IMR-90 (cell line): ENCODE results near the gene CDH1. TPM values are rescaled to one million over a fixed set of nuclear protein-coding genes. Genes with fewer than 3 reads are reported as not detected.

Experiments
- ATAC-seq: fragments of 200-7000 bp; cut with Tn5 transposase; 2 replicates; pipeline ENCODE4 v1.9.1; 2020; ENCODE audit warnings: low read depth, mild to moderate bottlenecking, moderate library complexity
- BruUV-seq: library from RNA; stranded (reverse); fragments of 400-500 nt; replicated peaks from 2 replicates; lab custom pipeline; 2021; lab: Mats Ljungman, UMichigan
- CTCF ChIA-PET: fragments of 300-600 bp; formaldehyde crosslinking; extraction: SDS; loops from one replicate; lab custom pipeline; 2021; ENCODE audit warnings: antibody characterized with exemption; lab: Yijun Ruan, JAX
- POLR2A ChIA-PET: fragments of 300-600 bp; sonication (Branson Sonifier 250); formaldehyde crosslinking; loops from one replicate; lab custom pipeline; 2022; ENCODE audit warnings: antibody characterized with exemption; ENCODE audit not compliant: unreplicated experiment; lab: Charles Lee
- DNase-seq: peaks from one replicate; pipeline ENCODE4 v3.0.0; 2013
- H2AFZ ChIP-seq: replicated peaks from 2 replicates; pipeline ENCODE3; 2013; ENCODE audit warnings: low read length, mild to moderate bottlenecking; ENCODE audit not compliant: poor library complexity
- H2AK5ac ChIP-seq: 2 replicates; pipeline ENCODE4 v1.6.1; 2013; ENCODE audit warnings: low read depth, low read length, inconsistent platforms
- H2AK9ac ChIP-seq: replicated peaks from 2 replicates; pipeline ENCODE3; 2013; ENCODE audit warnings: mild to moderate bottlenecking, low read depth, low read length, moderate library complexity; ENCODE audit not compliant: poor library complexity
- H2BK120ac ChIP-seq: 2 replicates; pipeline ENCODE4 v1.6.1; 2013; ENCODE audit warnings: low read depth, low read length, inconsistent platforms
- H2BK15ac ChIP-seq: 3 replicates; pipeline ENCODE4 v1.6.1; 2013; ENCODE audit warnings: low read depth, low read length, inconsistent platforms
- H2BK20ac ChIP-seq: 2 replicates; pipeline ENCODE4 v1.6.1; 2013; ENCODE audit warnings: low read depth, mild to moderate bottlenecking, inconsistent platforms, low read length, moderate library complexity
- H2BK5ac ChIP-seq: 2 replicates; pipeline ENCODE4 v1.6.1; 2013; ENCODE audit warnings: mild to moderate bottlenecking, low read depth, low read length, inconsistent platforms; ENCODE audit not compliant: poor library complexity, severe bottlenecking
- H3K14ac ChIP-seq: replicated peaks from 2 replicates; pipeline ENCODE4 v1.6.1; 2013; ENCODE audit warnings: low read depth, low read length, inconsistent platforms
- H3K18ac ChIP-seq: 2 replicates; pipeline ENCODE4 v1.6.1; 2013; ENCODE audit warnings: low read depth, low read length, control low read depth
- H3K23ac ChIP-seq: 2 replicates; pipeline ENCODE4 v1.6.1; 2013; ENCODE audit warnings: low read depth, low read length, inconsistent platforms
- H3K27ac ChIP-seq: 2 replicates; pipeline ENCODE4 v1.5.1; 2013; ENCODE audit warnings: mild to moderate bottlenecking, control low read depth, low read length; ENCODE audit not compliant: insufficient read depth
- H3K27me3 ChIP-seq: 2 replicates; pipeline ENCODE4 v1.6.1; 2013; ENCODE audit warnings: low read length; ENCODE audit not compliant: control insufficient read depth, insufficient read depth
- H3K36me3 ChIP-seq: 2 replicates; pipeline ENCODE4 v1.6.1; 2013; ENCODE audit warnings: low read length, mixed read lengths; ENCODE audit not compliant: control insufficient read depth, insufficient read depth
- H3K4ac ChIP-seq: 2 replicates; pipeline ENCODE4 v1.6.1; 2013; ENCODE audit warnings: low read depth, low read length, inconsistent platforms
- H3K4me1 ChIP-seq: 2 replicates; pipeline ENCODE4 v1.6.1; 2013; ENCODE audit warnings: low read length, mixed read lengths; ENCODE audit not compliant: control insufficient read depth, insufficient read depth
- H3K4me2 ChIP-seq: 2 replicates; pipeline ENCODE4 v1.6.1; 2013; ENCODE audit warnings: low read depth, mild to moderate bottlenecking, control low read depth, low read length, moderate library complexity
- H3K4me3 ChIP-seq: 2 replicates; pipeline ENCODE4 v1.5.1; 2013; ENCODE audit warnings: low read depth, mild to moderate bottlenecking, control low read depth, low read length, moderate library complexity; ENCODE audit not compliant: insufficient read depth
- H3K56ac ChIP-seq: 2 replicates; pipeline ENCODE4 v1.6.1; 2013; ENCODE audit warnings: low read length, inconsistent platforms; ENCODE audit not compliant: insufficient read depth; ENCODE audit errors: extremely low read depth
- H3K79me1 ChIP-seq, 2 experiments: 2 replicates each; pipeline ENCODE4 v1.6.1; 2013; ENCODE audit warnings: low read length in 2 of 2, inconsistent platforms in 1 of 2, low read depth in 1 of 2
- H3K9ac ChIP-seq: 2 replicates; pipeline ENCODE4 v1.6.1; 2013; ENCODE audit warnings: low read depth, low read length, control low read depth
- H3K9me1 ChIP-seq: 2 replicates; pipeline ENCODE4 v1.6.1; 2013; ENCODE audit warnings: low read length, inconsistent platforms; ENCODE audit not compliant: insufficient read depth
- H3K9me3 ChIP-seq: 2 replicates; pipeline ENCODE4 v1.6.1; 2013; ENCODE audit warnings: low read length; ENCODE audit not compliant: control insufficient read depth, insufficient read depth
- H4K20me1 ChIP-seq: 2 replicates; pipeline ENCODE4 v1.6.1; 2013; ENCODE audit warnings: low read length, inconsistent platforms; ENCODE audit not compliant: insufficient read depth
- H4K5ac ChIP-seq: 2 replicates; pipeline ENCODE4 v1.6.1; 2013; ENCODE audit warnings: mild to moderate bottlenecking, low read depth, low read length, control low read depth
- H4K8ac ChIP-seq, 2 experiments: 2 replicates each; pipeline ENCODE4 v1.6.1; 2013; ENCODE audit warnings: low read depth in 2 of 2, low read length in 2 of 2, control low read depth in 1 of 2, inconsistent platforms in 1 of 2
- H4K91ac ChIP-seq: 2 replicates; pipeline ENCODE4 v1.6.1; 2013; ENCODE audit warnings: low read depth, low read length, inconsistent platforms; ENCODE audit not compliant: insufficient read depth
- BHLHE40 ChIP-seq: fragments of 150-350 bp; IDR thresholded peaks from 2 replicates; pipeline ENCODE4 v1.6.1; 2016; ENCODE audit warnings: mild to moderate bottlenecking, low read depth, low read length
- CEBPB ChIP-seq: IDR thresholded peaks from 2 replicates; pipeline ENCODE4 v1.6.1; 2012; ENCODE audit warnings: low read depth, low read length, improper control_type of control experiment
- CHD1 ChIP-seq: IDR thresholded peaks from 2 replicates; pipeline ENCODE4 v1.6.1; 2012; ENCODE audit warnings: low read depth, low read length, improper control_type of control experiment
- FOS ChIP-seq: fragments of 150-350 bp; IDR thresholded peaks from 2 replicates; pipeline ENCODE4 v1.6.1; 2016; ENCODE audit warnings: low read depth, low read length
- MAFK ChIP-seq: IDR thresholded peaks from 2 replicates; pipeline ENCODE4 v1.6.1; 2012; ENCODE audit warnings: low read depth, low read length, improper control_type of control experiment
- MAZ ChIP-seq: IDR thresholded peaks from 2 replicates; pipeline ENCODE4 v1.6.1; 2012; ENCODE audit warnings: low read depth, mild to moderate bottlenecking, low read length, improper control_type of control experiment, moderate library complexity, borderline replicate concordance
- MXI1 ChIP-seq: IDR thresholded peaks from 2 replicates; pipeline ENCODE4 v1.6.1; 2012; ENCODE audit warnings: low read depth, mild to moderate bottlenecking, low read length, moderate library complexity, borderline replicate concordance
- NFE2L2 ChIP-seq: fragments of 150-350 bp; IDR thresholded peaks from 2 replicates; pipeline ENCODE4 v1.6.1; 2016; ENCODE audit warnings: low read depth, mild to moderate bottlenecking, low read length
- POLR2A ChIP-seq: IDR thresholded peaks from 2 replicates; pipeline ENCODE4 v1.6.1; 2012; ENCODE audit warnings: mild to moderate bottlenecking, low read depth, low read length
- RAD21 ChIP-seq: IDR thresholded peaks from 2 replicates; pipeline ENCODE4 v1.6.1; 2012; ENCODE audit warnings: low read length, improper control_type of control experiment
- RCOR1 ChIP-seq: IDR thresholded peaks from 2 replicates; pipeline ENCODE4 v1.6.1; 2012; ENCODE audit warnings: mild to moderate bottlenecking, low read length, improper control_type of control experiment; ENCODE audit not compliant: insufficient replicate concordance
- RFX5 ChIP-seq: IDR thresholded peaks from 2 replicates; pipeline ENCODE4 v1.8.0; 2012; ENCODE audit warnings: low read depth, mild to moderate bottlenecking, low read length, moderate library complexity
- SMC3 ChIP-seq: fragments of 150-350 bp; IDR thresholded peaks from 2 replicates; pipeline ENCODE4 v1.6.1; 2016; ENCODE audit warnings: low read depth, mild to moderate bottlenecking, antibody characterized with exemption, low read length, moderate library complexity
- whole genome bisulfite sequencing, 2 experiments: methylation state at CpG; one replicate each; pipeline versions ENCODE4 v1.1.5 to v1.1.7; 2013; ENCODE audit warnings: missing lambda C conversion rate in 2 of 2; ENCODE audit not compliant: insufficient read length in 1 of 2; ENCODE audit errors: extremely low coverage in 2 of 2; 5-methylcytosine and 5-hydroxymethylcytosine counted together
- dilution Hi-C: fragments of 300-500 bp; cut with HindIII; formaldehyde crosslinking; loops from one replicate; pipeline ENCODE4 v1.14.3; 2018; ENCODE audit warnings: low sequenced_read_pairs; ENCODE audit not compliant: unreplicated experiment
- in situ Hi-C: fragments of 300-500 bp; cut with MboI; formaldehyde crosslinking; loops from 3 replicates; pipeline ENCODE4 v1.14.3; 2019; ENCODE audit warnings: low sequenced_read_pairs, inconsistent platforms, mixed read lengths
- intact Hi-C: fragments of 100-400 bp; cut with micrococcal nuclease; formaldehyde crosslinking; loops from 2 replicates; pipeline ENCODE4 v1.10.0; 2022
- polyA plus RNA-seq, 3 experiments: library from polyadenylated mRNA; depleted of rRNA; stranded (reverse); fragments of >200 nt; gene quantifications; 2 replicates each; pipeline ENCODE4 v1.2.3, GENCODE V29; 2012; ENCODE audit warnings: low replicate concordance in 1 of 3
- total RNA-seq: library from RNA; depleted of rRNA; stranded (reverse); fragments of >200 nt; gene quantifications from 2 replicates; pipeline ENCODE4 v1.2.3, GENCODE V29; 2012
- TF ChIP-seq, protein P1 (sequence below): conservative IDR thresholded peaks from 2 replicates; pipeline ENCODE4 v1.5.1; 2012; ENCODE audit warnings: mild to moderate bottlenecking, low read depth, low read length, improper control_type of control experiment
- TF ChIP-seq, protein P2 (sequence below): fragments of 150-350 bp; IDR thresholded peaks from 2 replicates; pipeline ENCODE4 v1.6.1; 2016; ENCODE audit warnings: low read depth, mild to moderate bottlenecking, low read length, moderate library complexity, borderline replicate concordance
- TF ChIP-seq, protein P3 (sequence below): fragments of 150-350 bp; IDR thresholded peaks from 2 replicates; pipeline ENCODE4 v1.6.1; 2017; ENCODE audit warnings: mild to moderate bottlenecking, antibody characterized with exemption, low read length, low read depth

Gene CDH1
- total and polyA plus RNA-seq, 2 of the 4 experiments (the other 2 are of a cell fraction), result under 0.01 TPM; not detected in 1

DNA sequence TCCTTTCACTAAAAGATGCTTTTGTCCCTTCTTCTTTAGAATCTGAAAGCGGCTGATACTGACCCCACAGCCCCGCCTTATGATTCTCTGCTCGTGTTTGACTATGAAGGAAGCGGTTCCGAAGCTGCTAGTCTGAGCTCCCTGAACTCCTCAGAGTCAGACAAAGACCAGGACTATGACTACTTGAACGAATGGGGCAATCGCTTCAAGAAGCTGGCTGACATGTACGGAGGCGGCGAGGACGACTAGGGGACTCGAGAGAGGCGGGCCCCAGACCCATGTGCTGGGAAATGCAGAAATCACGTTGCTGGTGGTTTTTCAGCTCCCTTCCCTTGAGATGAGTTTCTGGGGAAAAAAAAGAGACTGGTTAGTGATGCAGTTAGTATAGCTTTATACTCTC, 96.2 kb downstream of the CDH1 start:
- in situ Hi-C loops, result no loop called here
- no peak overlapping the region for H4K5ac ChIP-seq
- H3K4me3 ChIP-seq, result no peak overlapping the region
- no peak overlapping the region for H3K9ac ChIP-seq
- ChIA-PET CTCF (no interaction called here), POLR2A (interaction anchor here (0.7 kb wide), 1 partner anchor 14 kb away, joined by 5 read pairs; no protein-coding TSS in a partner anchor)
- no peaks in the 10 kb centered on the region for H3K36me3 ChIP-seq
- 92% methylated on average over 6 of the region's 14 CpGs; no CpG with 5 or more reads in 1 of the 2 experiments for WGBS, 2 experiments
- ATAC-seq (no peak), DNase-seq (no peak)
- no peak overlapping the region for H4K91ac ChIP-seq
- H3K9me1 ChIP-seq, result no peaks in the 10 kb centered on the region
- H3K27ac ChIP-seq, result no peak overlapping the region
- TF ChIP-seq, protein P1, sequence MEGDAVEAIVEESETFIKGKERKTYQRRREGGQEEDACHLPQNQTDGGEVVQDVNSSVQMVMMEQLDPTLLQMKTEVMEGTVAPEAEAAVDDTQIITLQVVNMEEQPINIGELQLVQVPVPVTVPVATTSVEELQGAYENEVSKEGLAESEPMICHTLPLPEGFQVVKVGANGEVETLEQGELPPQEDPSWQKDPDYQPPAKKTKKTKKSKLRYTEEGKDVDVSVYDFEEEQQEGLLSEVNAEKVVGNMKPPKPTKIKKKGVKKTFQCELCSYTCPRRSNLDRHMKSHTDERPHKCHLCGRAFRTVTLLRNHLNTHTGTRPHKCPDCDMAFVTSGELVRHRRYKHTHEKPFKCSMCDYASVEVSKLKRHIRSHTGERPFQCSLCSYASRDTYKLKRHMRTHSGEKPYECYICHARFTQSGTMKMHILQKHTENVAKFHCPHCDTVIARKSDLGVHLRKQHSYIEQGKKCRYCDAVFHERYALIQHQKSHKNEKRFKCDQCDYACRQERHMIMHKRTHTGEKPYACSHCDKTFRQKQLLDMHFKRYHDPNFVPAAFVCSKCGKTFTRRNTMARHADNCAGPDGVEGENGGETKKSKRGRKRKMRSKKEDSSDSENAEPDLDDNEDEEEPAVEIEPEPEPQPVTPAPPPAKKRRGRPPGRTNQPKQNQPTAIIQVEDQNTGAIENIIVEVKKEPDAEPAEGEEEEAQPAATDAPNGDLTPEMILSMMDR, result no peak
- TF ChIP-seq CEBPB, result no peak
- TF ChIP-seq RAD21, result no peak
- TF ChIP-seq POLR2A, result no peak
- TF ChIP-seq MXI1, result no peak
- no peak for TF ChIP-seq MAFK
- no peak for TF ChIP-seq FOS
- no peak for TF ChIP-seq SMC3
- no peak for TF ChIP-seq CHD1
- TF ChIP-seq RCOR1, result no peak
- no peak for TF ChIP-seq NFE2L2
- TF ChIP-seq RFX5, result no peak
- no peak for TF ChIP-seq BHLHE40
- TF ChIP-seq MAZ, result no peak
- TF ChIP-seq, protein P2, sequence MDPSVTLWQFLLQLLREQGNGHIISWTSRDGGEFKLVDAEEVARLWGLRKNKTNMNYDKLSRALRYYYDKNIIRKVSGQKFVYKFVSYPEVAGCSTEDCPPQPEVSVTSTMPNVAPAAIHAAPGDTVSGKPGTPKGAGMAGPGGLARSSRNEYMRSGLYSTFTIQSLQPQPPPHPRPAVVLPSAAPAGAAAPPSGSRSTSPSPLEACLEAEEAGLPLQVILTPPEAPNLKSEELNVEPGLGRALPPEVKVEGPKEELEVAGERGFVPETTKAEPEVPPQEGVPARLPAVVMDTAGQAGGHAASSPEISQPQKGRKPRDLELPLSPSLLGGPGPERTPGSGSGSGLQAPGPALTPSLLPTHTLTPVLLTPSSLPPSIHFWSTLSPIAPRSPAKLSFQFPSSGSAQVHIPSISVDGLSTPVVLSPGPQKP, result no peak
- TF ChIP-seq, protein P3, sequence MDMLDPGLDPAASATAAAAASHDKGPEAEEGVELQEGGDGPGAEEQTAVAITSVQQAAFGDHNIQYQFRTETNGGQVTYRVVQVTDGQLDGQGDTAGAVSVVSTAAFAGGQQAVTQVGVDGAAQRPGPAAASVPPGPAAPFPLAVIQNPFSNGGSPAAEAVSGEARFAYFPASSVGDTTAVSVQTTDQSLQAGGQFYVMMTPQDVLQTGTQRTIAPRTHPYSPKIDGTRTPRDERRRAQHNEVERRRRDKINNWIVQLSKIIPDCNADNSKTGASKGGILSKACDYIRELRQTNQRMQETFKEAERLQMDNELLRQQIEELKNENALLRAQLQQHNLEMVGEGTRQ, result no peak
- no peak overlapping the region for H2BK5ac ChIP-seq
- BruUV-seq, result no TSS peak
- dilution Hi-C loops, result no loop called here
- H2AFZ ChIP-seq, result no peak overlapping the region
- no peak overlapping the region for H2AK9ac ChIP-seq
- H2BK20ac ChIP-seq, result no peak overlapping the region
- H3K14ac ChIP-seq, result no peak overlapping the region
- no peak overlapping the region for H2AK5ac ChIP-seq
- no peak overlapping the region for H3K18ac ChIP-seq
- H3K23ac ChIP-seq, result no peak overlapping the region
- no peaks in the 10 kb centered on the region for H3K9me3 ChIP-seq
- H2BK120ac ChIP-seq, result no peak overlapping the region
- H3K27me3 ChIP-seq, result peaks cover 10% of the 10 kb centered on the region
- intact Hi-C loops, result no loop called here
- no peak overlapping the region for H3K56ac ChIP-seq
- H4K8ac ChIP-seq, result no peak overlapping the region
- no peaks in the 10 kb centered on the region for H3K79me1 ChIP-seq
- H3K4me2 ChIP-seq, result no peak overlapping the region
- no peaks in the 10 kb centered on the region for H3K4me1 ChIP-seq
- no peak overlapping the region for H3K4ac ChIP-seq
- no peak overlapping the region for H2BK15ac ChIP-seq
- no peaks in the 10 kb centered on the region for H4K20me1 ChIP-seq
